Type B pancreatic cell (in vitro differentiated cells): ENCODE results near the gene SBSN. TPM values are rescaled to one million over a fixed set of nuclear protein-coding genes. Genes with fewer than 3 reads are reported as not detected.

Source experiments
- DNase-seq: peaks from one replicate; pipeline ENCODE4 v3.0.0; 2021; ENCODE audit warnings: mixed read lengths; ENCODE audit not compliant: unreplicated experiment; ENCODE audit errors: extremely low spot score
- H3K27ac Mint-ChIP-seq: 2 replicates; pipeline ENCODE4 v1.8.0; 2021; ENCODE audit warnings: mild to moderate bottlenecking, mixed read lengths
- H3K27me3 Mint-ChIP-seq: 2 replicates; pipeline ENCODE4 v1.8.0; 2021; ENCODE audit warnings: mixed read lengths
- H3K36me3 Mint-ChIP-seq: 2 replicates; pipeline ENCODE4 v1.8.0; 2021; ENCODE audit warnings: mixed read lengths
- H3K4me1 Mint-ChIP-seq: one replicate; pipeline ENCODE4 v1.8.0; 2021; ENCODE audit warnings: mixed read lengths; ENCODE audit not compliant: unreplicated experiment
- H3K4me3 Mint-ChIP-seq: 2 replicates; pipeline ENCODE4 v1.8.0; 2021; ENCODE audit warnings: mild to moderate bottlenecking, mixed read lengths
- H3K9me3 Mint-ChIP-seq: 2 replicates; pipeline ENCODE4 v1.8.0; 2021; ENCODE audit warnings: mixed read lengths
- total RNA-seq: library from RNA; stranded (reverse); gene quantifications from 2 replicates; pipeline ENCODE4 v1.2.1, GENCODE V29; 2021; ENCODE audit warnings: low replicate concordance
- TF ChIP-seq, protein P1 (sequence below): fragments of 200-600 bp; sonication (generic); conservative IDR thresholded peaks from 2 replicates; pipeline ENCODE4 v1.5.0; 2021; ENCODE audit warnings: antibody characterized with exemption, mild to moderate bottlenecking

SBSN gene
- total RNA-seq, 1 donor from 2014 or later: 0.53 TPM

GRCh38 chr19:35542209-35542608 is 14.1 kb upstream of the SBSN start:
- DNase-seq: no peak
- Mint-ChIP-seq H3K9me3 (no peaks in the 10 kb centered on the region), H3K27ac (no peak overlapping the region), H3K4me3 (no peak overlapping the region), H3K36me3 (no peaks in the 10 kb centered on the region), H3K4me1 (peaks cover 14% of the 10 kb centered on the region), H3K27me3 (no peaks in the 10 kb centered on the region)
- TF ChIP-seq, protein P1, sequence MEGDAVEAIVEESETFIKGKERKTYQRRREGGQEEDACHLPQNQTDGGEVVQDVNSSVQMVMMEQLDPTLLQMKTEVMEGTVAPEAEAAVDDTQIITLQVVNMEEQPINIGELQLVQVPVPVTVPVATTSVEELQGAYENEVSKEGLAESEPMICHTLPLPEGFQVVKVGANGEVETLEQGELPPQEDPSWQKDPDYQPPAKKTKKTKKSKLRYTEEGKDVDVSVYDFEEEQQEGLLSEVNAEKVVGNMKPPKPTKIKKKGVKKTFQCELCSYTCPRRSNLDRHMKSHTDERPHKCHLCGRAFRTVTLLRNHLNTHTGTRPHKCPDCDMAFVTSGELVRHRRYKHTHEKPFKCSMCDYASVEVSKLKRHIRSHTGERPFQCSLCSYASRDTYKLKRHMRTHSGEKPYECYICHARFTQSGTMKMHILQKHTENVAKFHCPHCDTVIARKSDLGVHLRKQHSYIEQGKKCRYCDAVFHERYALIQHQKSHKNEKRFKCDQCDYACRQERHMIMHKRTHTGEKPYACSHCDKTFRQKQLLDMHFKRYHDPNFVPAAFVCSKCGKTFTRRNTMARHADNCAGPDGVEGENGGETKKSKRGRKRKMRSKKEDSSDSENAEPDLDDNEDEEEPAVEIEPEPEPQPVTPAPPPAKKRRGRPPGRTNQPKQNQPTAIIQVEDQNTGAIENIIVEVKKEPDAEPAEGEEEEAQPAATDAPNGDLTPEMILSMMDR: no peak

DNA sequence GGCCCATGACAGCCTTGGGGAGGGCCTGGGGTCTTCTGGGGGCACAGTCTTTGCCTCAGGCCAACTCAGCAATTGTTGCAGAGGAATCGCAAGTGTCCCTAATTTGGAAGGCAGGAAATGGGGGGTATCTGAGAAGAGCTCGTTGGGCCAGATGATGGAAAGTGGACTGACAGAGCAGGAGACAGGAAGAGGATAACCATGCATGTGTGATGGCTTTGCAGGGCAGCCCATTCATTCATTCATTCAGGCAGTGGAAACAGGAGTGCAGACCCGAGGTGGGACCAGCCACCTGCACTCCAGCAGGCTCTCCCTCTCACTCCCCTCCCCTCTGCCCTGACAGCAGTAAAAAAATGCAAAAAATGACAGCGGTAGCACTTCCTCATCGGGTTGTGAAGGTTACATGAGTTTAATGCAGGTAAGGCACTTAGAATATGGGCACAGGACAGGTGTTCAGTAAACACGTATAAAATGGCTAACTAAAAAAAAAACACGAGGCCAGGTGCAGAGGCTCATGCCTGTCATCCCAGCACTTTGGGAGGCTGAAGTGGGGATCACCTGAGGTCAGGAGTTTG is 12.3 kb upstream of the SBSN start:
- TF ChIP-seq, protein P1: no peak
- Mint-ChIP-seq H3K27me3 (no peaks in the 10 kb centered on the region), H3K36me3 (no peaks in the 10 kb centered on the region), H3K9me3 (no peaks in the 10 kb centered on the region), H3K4me1 (peaks cover 9% of the 10 kb centered on the region), H3K27ac (no peak overlapping the region), H3K4me3 (no peak overlapping the region)
- no peak for DNase-seq

- Mint-ChIP-seq H3K4me3 (no peak overlapping the region), H3K27ac (no peak overlapping the region), H3K9me3 (no peaks in the 10 kb centered on the region), H3K27me3 (no peaks in the 10 kb centered on the region), H3K36me3 (no peaks in the 10 kb centered on the region), H3K4me1 (peaks cover 9% of the 10 kb centered on the region)
- no peak for DNase-seq
- TF ChIP-seq, protein P1: no peak
These were observed 11.7 kb upstream of the SBSN start for GRCh38 chr19:35539850-35540249.

- H3K4me1 Mint-ChIP-seq: peaks cover 9% of the 10 kb centered on the region
- no peak for DNase-seq
- no peak overlapping the region for H3K27ac Mint-ChIP-seq
- H3K9me3 Mint-ChIP-seq: no peaks in the 10 kb centered on the region
- no peak overlapping the region for H3K4me3 Mint-ChIP-seq
- no peaks in the 10 kb centered on the region for H3K27me3 Mint-ChIP-seq
- TF ChIP-seq, protein P1: no peak
- no peaks in the 10 kb centered on the region for H3K36me3 Mint-ChIP-seq
These were observed 11.2 kb upstream of the SBSN start for GRCh38 chr19:35539314-35539713.

GRCh38 chr19:35534803-35535480 is 6.8 kb upstream of the SBSN start:
- Mint-ChIP-seq H3K27me3 (peaks cover 3% of the 10 kb centered on the region), H3K4me3 (no peak overlapping the region), H3K27ac (no peak overlapping the region), H3K4me1 (no peaks in the 10 kb centered on the region), H3K36me3 (no peaks in the 10 kb centered on the region), H3K9me3 (no peaks in the 10 kb centered on the region)
- TF ChIP-seq, protein P1: no peak
- no peak for DNase-seq
